Panc1 (cell line): ENCODE measurements around the gene DHRS13. TPM values are rescaled to one million over a fixed set of nuclear protein-coding genes. Genes with fewer than 3 reads are reported as not detected.
"Not testable (repeated sequence)": the region's sequence is repeated elsewhere in the genome, so short reads cannot be mapped to it uniquely, and the experiment has no call there.

Experiments
- ATAC-seq: fragments of 200-7000 bp; cut with Tn5 transposase; 2 replicates; pipeline ENCODE4 v1.9.1; 2020; ENCODE audit warnings: mild to moderate bottlenecking, moderate library complexity
- BruUV-seq: library from RNA; stranded (reverse); fragments of 400-500 nt; replicated peaks from 2 replicates; lab custom pipeline; 2021; lab: Mats Ljungman, UMichigan
- CTCF ChIA-PET: fragments of 300-600 bp; sonication (Branson Sonifier 250); formaldehyde crosslinking; loops from one replicate; lab custom pipeline; 2022; ENCODE audit warnings: antibody characterized with exemption; lab: Charles Lee
- POLR2A ChIA-PET: fragments of 300-600 bp; sonication (Branson Sonifier 250); formaldehyde crosslinking; loops from one replicate; lab custom pipeline; 2022; ENCODE audit warnings: antibody characterized with exemption; lab: Charles Lee
- DNase-seq: peaks from one replicate; pipeline ENCODE4 v3.0.0-alpha.2; 2010; ENCODE audit warnings: low read depth, low spot score
- H3K27ac ChIP-seq: 2 replicates; pipeline ENCODE4 v1.5.1; 2011; ENCODE audit warnings: mild to moderate bottlenecking, low read length, inconsistent platforms
- H3K27me3 ChIP-seq: fragments of 200-500 bp; sonication (Bioruptor generic); 2 replicates; pipeline ENCODE4 v1.6.0; 2014; ENCODE audit warnings: low read length, inconsistent platforms; ENCODE audit not compliant: control insufficient read depth, insufficient read depth
- H3K36me3 ChIP-seq: fragments of 200-500 bp; sonication (Bioruptor generic); 2 replicates; pipeline ENCODE4 v1.5.1; 2014; ENCODE audit warnings: inconsistent platforms, mild to moderate bottlenecking, low read length, moderate library complexity; ENCODE audit not compliant: control insufficient read depth, insufficient read depth
- H3K4me1 ChIP-seq: 2 replicates; pipeline ENCODE4 v1.5.1; 2011; ENCODE audit warnings: inconsistent platforms, mild to moderate bottlenecking, low read length, moderate library complexity; ENCODE audit not compliant: control insufficient read depth, insufficient read depth
- H3K4me3 ChIP-seq, 2 experiments: 2 replicates each; pipeline ENCODE4 v1.5.1; 2011 to 2012; ENCODE audit warnings: low read depth in 2 of 2, low read length in 2 of 2, mild to moderate bottlenecking in 2 of 2, inconsistent platforms in 1 of 2, moderate library complexity in 1 of 2
- H3K9me3 ChIP-seq: fragments of 200-500 bp; sonication (Bioruptor generic); 2 replicates; pipeline ENCODE4 v1.5.1; 2014; ENCODE audit warnings: low read depth, mild to moderate bottlenecking, inconsistent platforms, low read length, moderate library complexity; ENCODE audit not compliant: control insufficient read depth, insufficient read depth
- CTCF ChIP-seq: fragments of 450-650 bp; IDR thresholded peaks from 2 replicates; pipeline ENCODE4 v1.5.1; 2017; ENCODE audit warnings: mild to moderate bottlenecking
- POLR2AphosphoS5 ChIP-seq: IDR thresholded peaks from 2 replicates; pipeline ENCODE4 v1.6.1; 2012; ENCODE audit warnings: mild to moderate bottlenecking, low read depth, low read length, moderate library complexity
- SIN3A ChIP-seq: IDR thresholded peaks from 2 replicates; pipeline ENCODE4 v1.6.1; 2012; ENCODE audit warnings: low read depth, mild to moderate bottlenecking, low read length, moderate library complexity, borderline replicate concordance; ENCODE audit not compliant: insufficient read depth
- TCF7L2 ChIP-seq: IDR thresholded peaks from 2 replicates; pipeline ENCODE4 v1.6.1; 2011; ENCODE audit warnings: mild to moderate bottlenecking, low read depth, low read length, inconsistent platforms
- in situ Hi-C: cut with HindIII; loops from 2 replicates; pipeline ENCODE4 v1.10.0; 2016; ENCODE audit warnings: low sequenced_read_pairs, low pct_unique_long_range_greater_than_20kb
- intact Hi-C: fragments of 100-400 bp; cut with micrococcal nuclease; formaldehyde crosslinking; loops from one replicate; pipeline ENCODE4 v1.10.0; 2022; ENCODE audit not compliant: unreplicated experiment
- total RNA-seq: library from RNA; stranded (reverse); gene quantifications from one replicate; pipeline ENCODE4 v1.2.1, GENCODE V29; 2021; ENCODE audit not compliant: unreplicated experiment
- TF ChIP-seq, protein P1 (sequence below), 2 experiments: IDR thresholded peaks; 2 replicates each; pipeline ENCODE4 v1.6.1; 2011 to 2012; ENCODE audit warnings: low read depth in 2 of 2, control low read depth in 1 of 2, low read length in 1 of 2, mild to moderate bottlenecking in 1 of 2, moderate library complexity in 1 of 2; ENCODE audit not compliant: insufficient read depth in 1 of 2

The DHRS13 gene
- total RNA-seq, 1 experiment from 2014 or later, result 5.2 TPM

DNA sequence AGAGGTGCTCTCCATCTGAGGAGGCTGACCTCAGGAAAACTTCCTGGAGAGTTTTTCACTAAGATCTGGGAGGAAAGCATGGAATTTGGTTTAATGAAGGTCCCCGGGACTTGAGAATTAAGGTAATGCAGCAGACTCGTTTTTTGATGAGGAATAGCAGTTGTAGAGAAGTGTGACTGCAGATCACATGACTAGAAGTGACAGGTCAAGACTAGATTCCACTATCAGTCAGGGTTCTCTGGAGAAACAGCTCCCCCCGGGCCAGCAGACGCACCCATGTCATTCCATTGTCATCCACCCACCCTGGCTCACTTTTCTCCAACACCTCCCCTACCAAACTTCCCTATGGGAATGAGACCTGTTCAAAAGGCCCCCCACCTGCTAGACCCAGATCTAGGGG is 1.9 kb upstream of the DHRS13 start:
- intact Hi-C loops (loop anchor here (10.0 kb wide), 2 partner anchors 60 to 180 kb away; partner anchors contain the start of genes FAM222B, NEK8 and TLCD1), in situ Hi-C loops (no loop called here)
- Histone ChIP-seq H3K4me1 (peaks cover 4% of the 10 kb centered on the region; the same call in 1 of the 2 replicates), H3K27ac (no peak overlapping the region), H3K27me3 (no peaks in the 10 kb centered on the region), H3K36me3 (peaks cover 8% of the 10 kb centered on the region; the same call in 1 of the 2 replicates), H3K9me3 (no peaks in the 10 kb centered on the region), H3K4me3 (no peak overlapping the region)
- TF ChIP-seq CTCF (no peak), SIN3A (no peak), POLR2AphosphoS5 (no peak), TCF7L2 (no peak)
- TF ChIP-seq, protein P1, sequence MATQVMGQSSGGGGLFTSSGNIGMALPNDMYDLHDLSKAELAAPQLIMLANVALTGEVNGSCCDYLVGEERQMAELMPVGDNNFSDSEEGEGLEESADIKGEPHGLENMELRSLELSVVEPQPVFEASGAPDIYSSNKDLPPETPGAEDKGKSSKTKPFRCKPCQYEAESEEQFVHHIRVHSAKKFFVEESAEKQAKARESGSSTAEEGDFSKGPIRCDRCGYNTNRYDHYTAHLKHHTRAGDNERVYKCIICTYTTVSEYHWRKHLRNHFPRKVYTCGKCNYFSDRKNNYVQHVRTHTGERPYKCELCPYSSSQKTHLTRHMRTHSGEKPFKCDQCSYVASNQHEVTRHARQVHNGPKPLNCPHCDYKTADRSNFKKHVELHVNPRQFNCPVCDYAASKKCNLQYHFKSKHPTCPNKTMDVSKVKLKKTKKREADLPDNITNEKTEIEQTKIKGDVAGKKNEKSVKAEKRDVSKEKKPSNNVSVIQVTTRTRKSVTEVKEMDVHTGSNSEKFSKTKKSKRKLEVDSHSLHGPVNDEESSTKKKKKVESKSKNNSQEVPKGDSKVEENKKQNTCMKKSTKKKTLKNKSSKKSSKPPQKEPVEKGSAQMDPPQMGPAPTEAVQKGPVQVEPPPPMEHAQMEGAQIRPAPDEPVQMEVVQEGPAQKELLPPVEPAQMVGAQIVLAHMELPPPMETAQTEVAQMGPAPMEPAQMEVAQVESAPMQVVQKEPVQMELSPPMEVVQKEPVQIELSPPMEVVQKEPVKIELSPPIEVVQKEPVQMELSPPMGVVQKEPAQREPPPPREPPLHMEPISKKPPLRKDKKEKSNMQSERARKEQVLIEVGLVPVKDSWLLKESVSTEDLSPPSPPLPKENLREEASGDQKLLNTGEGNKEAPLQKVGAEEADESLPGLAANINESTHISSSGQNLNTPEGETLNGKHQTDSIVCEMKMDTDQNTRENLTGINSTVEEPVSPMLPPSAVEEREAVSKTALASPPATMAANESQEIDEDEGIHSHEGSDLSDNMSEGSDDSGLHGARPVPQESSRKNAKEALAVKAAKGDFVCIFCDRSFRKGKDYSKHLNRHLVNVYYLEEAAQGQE (IDR thresholded peaks at IDR 0.05; ENCODE audit: insufficient read depth in 1 of 2, low read depth in 2 of 2, low read length in 1 of 2), result no peak
- no TSS peak for BruUV-seq
- CTCF ChIA-PET, result interaction anchor here (0.5 to 2.0 kb wide), 2 partner anchors 49 to 178 kb away, joined by 3 to 6 read pairs; partner anchors contain the start of gene TLCD1
- no peak for ATAC-seq
- POLR2A ChIA-PET, result no interaction called here
- no peak for DNase-seq

DNA sequence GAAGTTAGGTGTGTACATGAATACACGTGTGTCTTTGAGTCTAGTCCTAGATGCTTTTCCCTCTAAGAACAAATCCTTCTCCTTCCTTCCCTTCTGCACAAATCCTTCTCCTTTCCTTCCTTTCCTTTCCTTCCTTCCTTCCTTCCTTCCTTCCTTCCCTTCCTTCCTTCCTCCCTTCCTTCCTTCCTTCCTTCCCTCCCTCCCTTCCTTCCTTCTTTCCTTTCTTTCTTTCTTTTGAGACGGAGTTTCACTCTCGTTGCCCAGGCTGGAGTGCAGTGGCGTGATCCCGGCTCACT is 615 bp upstream of the DHRS13 start:
- CTCF ChIA-PET, result interaction anchor here (0.7 to 2.0 kb wide), 3 partner anchors 9 to 177 kb away, joined by 3 to 6 read pairs (median 5); partner anchors contain the start of gene TLCD1
- H3K4me1 ChIP-seq, H3K4me3 ChIP-seq, H3K27me3 ChIP-seq, ATAC-seq, POLR2A ChIA-PET, DNase-seq, BruUV-seq, H3K9me3 ChIP-seq, H3K36me3 ChIP-seq, H3K27ac ChIP-seq, in situ Hi-C loops: not testable (repeated sequence)
- intact Hi-C loops, result loop anchor here (10.0 kb wide), 2 partner anchors 59 to 179 kb away; partner anchors contain the start of genes FAM222B, NEK8 and TLCD1
